Parathyroid adenoma (tissue), 2 donors: ENCODE data around the gene MPC1.

Source experiments
- H2AFZ ChIP-seq: fragments of 300-600 bp; sonication (generic); one replicate; pipeline ENCODE4 v1.7.0; 2017; ENCODE audit warnings: antibody characterized with exemption, mild to moderate bottlenecking
- H3K27ac ChIP-seq: fragments of 300-600 bp; sonication (generic); one replicate; pipeline ENCODE4 v1.7.0; 2017
- H3K27me3 ChIP-seq: fragments of 300-600 bp; sonication (generic); one replicate; pipeline ENCODE4 v1.7.0; 2017; ENCODE audit warnings: low read length; ENCODE audit not compliant: control insufficient read depth, insufficient read depth
- H3K36me3 ChIP-seq: fragments of 300-600 bp; sonication (generic); one replicate; pipeline ENCODE4 v1.7.0; 2017; ENCODE audit warnings: low read length; ENCODE audit not compliant: control insufficient read depth, insufficient read depth
- H3K4me1 ChIP-seq: fragments of 300-600 bp; sonication (generic); one replicate; pipeline ENCODE4 v1.7.0; 2017; ENCODE audit warnings: control low read depth
- H3K4me2 ChIP-seq: fragments of 300-600 bp; sonication (generic); one replicate; pipeline ENCODE4 v1.7.0; 2017; ENCODE audit warnings: low read length
- H3K4me3 ChIP-seq: fragments of 300-600 bp; sonication (generic); one replicate; pipeline ENCODE4 v1.7.0; 2017; ENCODE audit warnings: low read depth, low read length
- H3K79me2 ChIP-seq: fragments of 300-600 bp; sonication (generic); one replicate; pipeline ENCODE4 v1.7.0; 2017; ENCODE audit warnings: control low read depth
- H3K9ac ChIP-seq: fragments of 300-600 bp; sonication (generic); one replicate; pipeline ENCODE4 v1.7.0; 2017; ENCODE audit warnings: mild to moderate bottlenecking
- H3K9me3 ChIP-seq: fragments of 300-600 bp; sonication (generic); one replicate; pipeline ENCODE4 v1.7.0; 2017; ENCODE audit warnings: low read length; ENCODE audit not compliant: control insufficient read depth
- CTCF ChIP-seq: fragments of 300-600 bp; sonication (generic); IDR thresholded peaks from one replicate; pipeline ENCODE4 v1.7.0; 2017; ENCODE audit warnings: antibody characterized with exemption, mild to moderate bottlenecking
- donor health status: primary hyperparathyroidism.

MPC1 gene

DNA sequence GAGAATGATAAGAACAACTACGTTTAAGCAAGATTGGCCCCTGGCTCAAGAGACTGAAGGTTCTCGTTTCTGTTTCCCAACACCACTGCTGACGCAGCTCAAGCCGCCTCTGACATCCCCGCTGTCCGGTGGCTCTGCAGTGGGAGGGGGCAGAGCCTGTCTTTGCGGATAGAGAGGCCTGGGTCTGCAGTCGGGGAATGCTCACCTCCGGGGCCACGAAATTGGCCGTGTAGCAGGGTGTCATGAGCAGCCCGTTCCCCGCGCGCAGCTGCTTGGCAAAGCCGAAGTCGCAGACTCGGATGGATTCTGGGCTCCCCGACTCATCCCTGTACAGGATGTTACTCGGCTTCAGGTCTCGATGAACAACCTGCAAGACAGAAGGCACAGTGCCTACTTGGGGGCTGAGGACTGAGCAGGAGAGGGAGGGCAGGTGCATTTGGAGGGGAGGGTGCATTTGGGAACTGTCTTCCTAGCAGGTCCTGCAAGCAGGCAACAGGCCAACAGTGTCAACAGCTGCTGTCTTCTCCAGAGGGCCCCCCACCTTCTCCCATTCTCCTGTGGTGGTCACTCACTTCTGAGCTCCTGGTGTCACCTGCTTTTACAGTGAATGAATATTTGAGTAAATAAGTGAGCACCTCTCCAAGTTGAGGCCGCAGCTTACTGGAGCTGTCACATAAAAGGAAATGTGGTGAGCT is 40.5 kb upstream of the MPC1 start:
- Histone ChIP-seq H3K27me3 (no peaks in the 10 kb centered on the region), H3K36me3 (no peaks in the 10 kb centered on the region), H3K9ac (no peak overlapping the region), H3K4me2 (no peak overlapping the region), H2AFZ (no peak overlapping the region), H3K9me3 (no peaks in the 10 kb centered on the region), H3K4me1 (no peaks in the 10 kb centered on the region), H3K27ac (no peak overlapping the region), H3K79me2 (peaks cover 4% of the 10 kb centered on the region), H3K4me3 (no peak overlapping the region)
- no peak for TF ChIP-seq CTCF

DNA sequence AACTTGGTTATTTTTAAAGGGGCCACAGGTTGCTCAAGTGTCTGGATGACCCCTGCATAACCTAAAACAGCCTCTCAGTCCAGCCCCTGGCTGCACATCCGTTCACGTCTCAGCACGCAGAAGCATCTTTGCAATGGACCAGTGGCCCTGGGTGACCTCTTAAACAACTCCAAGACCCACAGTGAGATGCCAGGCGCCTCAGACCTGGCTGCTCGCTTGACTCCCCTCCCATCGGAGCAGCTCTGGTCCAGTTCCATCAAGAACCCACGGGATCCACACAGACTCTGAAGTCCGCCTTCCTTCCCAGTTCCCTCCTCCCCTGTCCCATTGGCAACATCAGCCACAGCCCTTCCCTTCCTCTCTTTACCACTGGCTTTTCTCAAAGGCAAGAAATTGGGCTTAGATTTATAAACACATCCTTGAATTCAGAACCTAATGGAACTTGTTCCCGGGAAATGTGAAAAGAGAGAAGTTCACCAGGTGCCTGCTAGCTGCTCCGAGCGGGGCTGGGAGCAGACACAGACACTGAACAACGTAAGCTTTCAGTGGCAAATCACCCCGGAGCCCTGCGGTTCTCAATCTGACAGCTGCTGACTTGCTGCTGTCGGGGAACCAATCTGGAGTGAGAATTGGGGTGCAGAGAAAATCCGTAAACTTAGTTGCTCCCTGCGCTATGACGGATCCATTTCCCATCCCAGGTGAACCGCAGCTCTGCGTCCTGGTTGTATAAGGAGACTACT is 39.6 kb upstream of the MPC1 start:
- Histone ChIP-seq H3K9me3 (no peaks in the 10 kb centered on the region), H3K9ac (no peak overlapping the region), H3K27ac (no peak overlapping the region), H3K4me1 (no peaks in the 10 kb centered on the region), H3K36me3 (no peaks in the 10 kb centered on the region), H3K4me2 (no peak overlapping the region), H3K27me3 (no peaks in the 10 kb centered on the region), H2AFZ (no peak overlapping the region), H3K79me2 (peaks cover 4% of the 10 kb centered on the region), H3K4me3 (no peak overlapping the region)
- no peak for TF ChIP-seq CTCF

GRCh38 chr6:166420351-166420750 is 37.6 kb upstream of the MPC1 start:
- peaks cover 4% of the 10 kb centered on the region for H3K79me2 ChIP-seq
- no peak for TF ChIP-seq CTCF
- H3K27ac ChIP-seq: no peak overlapping the region

GRCh38 chr6:166419717-166420116 is 37.0 kb upstream of the MPC1 start:
- no peaks in the 10 kb centered on the region for H3K27me3 ChIP-seq
- no peaks in the 10 kb centered on the region for H3K36me3 ChIP-seq
- H3K4me2 ChIP-seq: no peak overlapping the region
- H3K9me3 ChIP-seq: no peaks in the 10 kb centered on the region
- no peaks in the 10 kb centered on the region for H3K4me1 ChIP-seq
- no peak overlapping the region for H3K27ac ChIP-seq
- no peak overlapping the region for H3K9ac ChIP-seq
- no peak overlapping the region for H2AFZ ChIP-seq
- TF ChIP-seq CTCF: no peak
- H3K4me3 ChIP-seq: no peak overlapping the region
- peaks cover 4% of the 10 kb centered on the region for H3K79me2 ChIP-seq

More at GRCh38 chr6:166420351-166420750, 37.6 kb upstream of the MPC1 start:
- no peaks in the 10 kb centered on the region for H3K9me3 ChIP-seq
- no peak overlapping the region for H3K4me3 ChIP-seq
- no peak overlapping the region for H2AFZ ChIP-seq
- H3K4me1 ChIP-seq: no peaks in the 10 kb centered on the region
- H3K36me3 ChIP-seq: no peaks in the 10 kb centered on the region
- H3K4me2 ChIP-seq: no peak overlapping the region
- no peaks in the 10 kb centered on the region for H3K27me3 ChIP-seq
- H3K9ac ChIP-seq: no peak overlapping the region
